DLD1 (cell line): ENCODE results near the gene NGF.

Source experiments
- in situ Hi-C: cut with HindIII; loops from 2 replicates; pipeline ENCODE4 v1.10.0; 2017; ENCODE audit warnings: low sequenced_read_pairs

Gene NGF

DNA sequence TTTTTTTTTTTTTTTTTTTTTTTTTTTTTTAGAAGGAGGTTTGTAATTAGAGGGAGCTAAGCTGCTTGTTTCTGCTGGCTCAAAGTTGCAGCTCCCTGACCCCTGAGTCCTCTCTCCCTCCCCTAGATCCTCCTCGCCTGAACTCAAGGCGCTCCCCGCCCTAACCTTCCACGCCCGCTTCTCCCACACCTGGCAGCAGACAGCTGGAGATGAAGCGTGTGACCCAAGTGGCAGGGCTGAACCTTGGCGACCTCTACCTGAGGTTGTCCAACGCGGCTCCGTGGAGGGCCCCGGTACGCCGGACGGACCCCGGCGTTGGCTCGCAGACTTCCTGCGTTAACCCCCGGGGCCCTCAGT lies 795 bp downstream of the NGF start:
- in situ Hi-C loops, result no loop called here

DNA sequence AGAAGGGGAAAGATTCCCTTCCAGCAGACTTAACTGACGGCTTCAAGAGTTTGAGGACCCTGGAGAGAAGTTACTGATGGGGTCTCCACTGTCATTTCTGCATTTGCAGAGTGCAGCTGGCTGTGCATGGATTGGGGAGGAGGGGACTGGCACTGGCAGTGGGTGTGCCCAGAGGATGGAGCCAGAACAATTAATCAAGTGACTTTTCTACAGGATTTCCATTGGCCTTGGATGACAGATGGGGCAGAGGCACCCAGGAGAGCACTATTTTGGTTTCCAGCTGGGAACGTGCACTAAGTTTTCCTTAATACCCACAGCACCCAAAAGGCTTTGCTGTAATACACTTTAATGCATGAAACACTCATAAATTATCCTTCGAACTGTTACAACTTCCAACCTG lies 1.3 kb downstream of the NGF start:
- in situ Hi-C loops, result no loop called here

DNA sequence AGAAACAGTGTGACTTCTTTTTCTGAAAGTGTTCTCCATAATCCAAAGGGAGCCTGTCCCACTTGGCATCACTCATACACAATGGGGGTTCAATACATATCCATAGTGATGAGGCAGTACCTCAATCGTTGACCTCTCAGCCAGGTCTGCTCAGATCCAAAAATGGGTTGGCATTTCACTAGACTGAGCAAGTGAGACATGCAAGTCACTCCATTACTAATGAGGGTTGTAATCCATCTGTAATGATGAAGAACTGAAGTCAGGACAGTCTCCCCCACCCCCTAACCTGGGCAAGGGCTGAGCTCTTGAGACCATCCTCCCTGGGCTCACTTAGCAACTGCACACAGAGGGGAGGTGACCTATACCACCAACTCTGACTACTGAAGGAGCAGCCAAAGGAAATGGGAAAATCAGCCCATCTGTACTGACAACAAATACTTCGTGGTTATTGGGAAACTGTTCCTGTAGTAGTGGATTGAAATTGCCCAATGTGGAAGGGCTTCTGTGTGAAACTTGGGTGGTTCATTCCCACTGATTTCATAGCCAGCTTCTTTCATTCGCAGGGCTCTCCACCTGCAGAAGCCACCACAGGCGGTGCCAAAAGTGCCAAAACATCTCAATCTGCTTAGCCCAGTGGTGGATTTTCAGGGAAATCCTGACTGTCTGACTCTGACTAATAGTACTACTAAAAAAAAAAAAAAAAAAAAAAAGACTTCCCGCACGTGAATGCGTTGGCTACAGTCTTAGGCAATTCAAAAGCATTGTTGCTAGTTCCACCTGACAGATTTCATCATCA lies 5.0 kb downstream of the NGF start:
- in situ Hi-C loops, result no loop called here

DNA sequence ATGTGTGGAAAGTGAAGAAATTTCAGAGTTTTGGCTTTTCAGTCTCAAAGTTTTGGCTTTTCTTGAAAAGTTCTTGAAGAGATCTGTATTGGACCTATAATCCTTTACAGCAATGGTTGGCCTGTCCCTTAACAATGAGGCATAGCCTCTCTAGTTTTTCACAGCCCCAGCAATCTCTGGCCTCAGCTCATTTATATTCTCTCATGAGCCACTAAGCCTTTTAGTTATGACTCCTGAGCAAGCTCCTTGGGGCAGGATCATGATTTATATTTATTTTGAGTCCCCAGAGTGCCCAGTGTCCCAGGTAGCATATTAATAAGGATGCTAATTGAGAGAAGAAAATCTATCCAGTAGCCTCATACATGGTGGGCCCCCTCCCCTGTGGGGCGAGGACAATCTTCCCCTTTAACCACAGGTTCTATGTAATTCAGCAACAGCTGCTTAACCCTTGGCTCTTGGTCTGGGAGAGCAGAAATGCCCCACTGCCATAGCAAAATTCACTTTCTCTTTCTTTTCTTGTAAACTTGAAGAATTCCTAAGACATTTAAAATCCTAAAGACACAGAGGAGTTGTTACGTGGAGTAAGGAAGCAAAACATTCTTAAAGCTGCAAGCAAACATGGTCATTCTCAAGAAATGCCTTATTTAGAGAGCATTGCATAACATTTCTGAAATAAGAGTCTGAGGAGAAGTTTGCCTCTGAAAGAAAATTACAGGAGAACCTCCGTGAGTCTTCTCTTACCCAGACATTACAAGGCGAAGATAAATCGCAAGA lies 6.3 kb downstream of the NGF start:
- in situ Hi-C loops, result no loop called here

DNA sequence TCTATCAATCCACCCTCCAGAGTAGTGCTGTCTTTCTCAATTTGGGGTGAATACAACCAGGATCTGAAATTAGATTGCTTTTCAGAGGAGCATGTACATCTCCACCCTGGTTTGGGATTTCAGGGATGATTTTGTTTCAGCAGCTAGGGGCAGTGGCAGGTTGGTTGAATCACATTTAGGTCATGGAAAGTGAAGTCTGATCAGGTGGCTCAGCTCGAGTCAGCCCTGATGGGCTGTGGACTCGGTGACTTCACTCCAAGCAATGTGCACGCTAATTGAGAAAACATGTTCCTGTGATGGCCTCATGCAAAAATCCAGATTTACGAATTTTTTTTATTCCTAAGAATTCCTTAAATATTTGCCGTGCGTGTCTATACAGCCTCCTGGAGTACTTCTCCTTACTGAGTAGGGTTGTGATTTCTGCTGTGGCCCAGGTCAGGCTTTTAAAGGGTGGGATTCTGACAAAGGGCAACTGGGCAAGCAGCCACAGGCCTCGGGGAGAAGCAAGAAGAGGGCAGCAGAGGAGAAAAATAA lies 7.5 kb downstream of the NGF start:
- in situ Hi-C loops, result no loop called here

DNA sequence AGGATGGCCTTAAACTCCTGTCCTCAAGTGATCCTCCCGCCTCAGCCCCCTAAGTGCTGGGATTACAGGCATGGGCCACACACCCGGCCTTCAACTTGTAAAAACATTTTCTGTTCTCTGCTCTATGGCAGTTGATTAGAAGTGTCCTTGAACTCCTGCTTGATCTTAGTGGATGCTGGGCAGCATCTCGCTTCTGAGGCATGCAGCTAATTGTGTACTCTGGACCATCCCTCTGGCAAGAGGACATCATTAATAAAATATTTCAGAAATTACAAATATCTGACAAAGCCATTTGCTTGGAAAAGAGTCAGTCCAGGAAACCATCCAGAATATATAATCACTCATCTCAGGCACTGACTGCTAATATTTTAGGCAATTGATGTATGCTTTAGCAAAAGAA lies 8.1 kb downstream of the NGF start:
- in situ Hi-C loops, result no loop called here

DNA sequence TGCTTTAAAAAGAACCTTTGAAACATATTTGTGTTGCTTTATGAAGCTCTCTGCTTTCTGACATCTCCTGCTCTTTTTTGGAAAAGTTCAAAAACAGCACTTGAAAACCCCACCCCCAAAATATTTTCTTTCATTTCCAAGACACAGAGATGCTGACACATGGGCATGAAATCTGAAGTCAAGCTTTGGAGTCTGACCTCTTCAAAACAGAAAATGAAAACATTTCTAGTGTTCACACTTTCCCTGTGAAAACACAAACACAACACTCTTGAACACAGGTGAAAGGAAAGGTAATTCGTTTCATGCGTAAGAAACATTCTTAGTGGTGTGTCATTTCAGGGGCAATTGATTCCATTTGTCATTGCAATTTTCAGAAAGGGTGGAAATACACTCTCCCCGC lies 10.8 kb downstream of the NGF start:
- in situ Hi-C loops, result no loop called here

DNA sequence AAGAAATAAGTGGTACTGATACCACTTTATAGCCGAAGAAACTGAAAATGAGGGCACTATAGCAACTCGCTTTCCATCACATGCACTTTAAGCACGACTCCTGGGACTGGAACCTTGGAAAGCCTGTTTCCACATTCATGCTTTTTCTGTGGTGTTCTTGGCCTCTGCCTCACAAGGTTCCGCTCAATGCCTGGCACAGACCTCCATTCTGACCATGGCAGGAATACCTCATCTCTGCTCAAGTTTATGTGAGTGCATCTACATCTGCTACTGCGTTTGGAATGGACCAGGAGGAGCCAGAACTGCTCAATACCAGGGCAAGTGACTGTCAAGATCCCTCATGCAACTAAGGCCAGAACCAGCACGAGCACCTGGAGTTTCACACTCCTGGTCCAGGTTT lies 11.6 kb downstream of the NGF start:
- in situ Hi-C loops, result no loop called here

DNA sequence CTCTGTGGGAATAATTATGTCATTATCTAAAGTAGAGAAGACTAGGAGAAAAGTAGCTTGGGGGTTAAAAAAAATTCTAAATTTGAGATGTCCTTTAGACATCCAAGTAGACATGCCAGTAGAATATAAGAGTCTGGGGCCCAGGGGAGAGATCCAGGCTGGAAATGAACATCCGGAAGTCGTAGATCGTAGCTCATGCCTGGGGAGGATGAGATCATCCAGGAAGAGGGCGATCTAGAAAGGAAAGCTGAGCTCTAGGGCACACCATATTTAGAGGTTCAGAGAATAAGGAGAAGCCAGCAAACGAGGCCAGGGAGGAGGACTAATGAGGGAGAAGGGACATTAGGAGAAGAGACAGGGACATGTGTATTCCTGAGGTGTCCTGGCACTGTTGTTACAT lies 12.2 kb downstream of the NGF start:
- in situ Hi-C loops, result no loop called here

DNA sequence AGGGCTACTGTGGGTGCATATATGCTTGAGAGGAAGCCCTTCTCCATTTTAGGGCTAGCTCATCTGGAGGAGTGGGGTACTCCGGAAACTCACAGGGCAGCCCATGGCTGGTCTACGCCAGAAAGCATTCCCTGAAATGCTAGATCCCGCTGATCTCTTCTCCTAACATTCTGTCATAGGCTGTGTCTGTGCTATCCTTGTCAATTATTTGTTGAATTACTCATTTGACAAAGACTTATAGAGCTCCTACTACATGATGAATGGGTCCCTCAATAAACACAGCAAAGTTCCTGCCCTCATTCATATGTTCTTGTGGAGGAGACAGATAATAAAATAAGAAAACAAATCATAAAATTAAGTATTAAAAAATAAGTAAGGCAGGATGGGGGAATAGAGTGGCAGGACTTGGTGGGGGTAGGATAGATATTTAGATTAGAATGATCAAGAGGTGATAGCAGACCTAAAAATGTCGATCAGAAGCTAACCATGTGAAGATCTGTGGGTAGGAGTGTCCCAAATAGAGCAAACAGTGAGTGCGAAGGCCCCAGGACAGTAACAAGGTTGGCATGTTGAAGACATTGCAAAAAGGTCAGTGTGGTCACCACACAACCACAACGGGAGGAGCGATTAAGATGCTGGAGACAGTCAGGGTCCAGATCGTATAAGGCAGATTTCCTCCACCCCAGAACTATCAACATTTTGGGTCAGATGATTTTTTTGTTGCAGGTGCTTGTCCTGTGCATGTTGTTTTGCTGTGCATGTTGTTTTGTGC lies 13.2 kb downstream of the NGF start:
- in situ Hi-C loops, result no loop called here

DNA sequence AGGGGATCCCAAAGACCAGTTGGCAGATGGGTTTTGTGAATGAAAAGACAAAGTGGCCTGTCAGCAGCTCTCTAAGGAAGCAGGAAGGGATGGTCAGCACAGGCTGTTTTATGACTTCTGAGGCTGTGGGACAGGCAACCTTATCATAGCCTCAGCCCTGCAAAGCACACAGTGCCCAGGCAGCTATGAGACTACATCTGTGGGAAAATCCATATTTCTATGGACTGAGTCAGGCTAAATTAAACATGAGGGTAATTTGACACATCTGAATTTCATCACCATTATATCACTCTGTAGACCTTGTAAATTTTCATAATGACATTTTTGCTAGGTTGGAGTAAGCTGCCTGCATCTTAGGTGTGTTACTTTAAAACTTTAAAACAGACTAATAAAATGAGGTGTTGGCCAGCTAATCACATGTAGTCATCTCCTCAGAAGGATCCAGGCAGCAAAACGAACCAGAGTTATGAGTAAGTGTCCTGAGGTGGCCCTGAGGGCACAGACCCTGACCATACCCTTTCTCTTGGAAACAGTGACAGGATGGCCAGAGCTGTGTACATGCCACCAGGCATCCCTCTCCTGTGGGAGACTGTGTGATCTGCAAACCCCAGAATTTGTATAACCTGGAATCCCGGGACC lies 14.6 kb downstream of the NGF start:
- in situ Hi-C loops, result no loop called here

DNA sequence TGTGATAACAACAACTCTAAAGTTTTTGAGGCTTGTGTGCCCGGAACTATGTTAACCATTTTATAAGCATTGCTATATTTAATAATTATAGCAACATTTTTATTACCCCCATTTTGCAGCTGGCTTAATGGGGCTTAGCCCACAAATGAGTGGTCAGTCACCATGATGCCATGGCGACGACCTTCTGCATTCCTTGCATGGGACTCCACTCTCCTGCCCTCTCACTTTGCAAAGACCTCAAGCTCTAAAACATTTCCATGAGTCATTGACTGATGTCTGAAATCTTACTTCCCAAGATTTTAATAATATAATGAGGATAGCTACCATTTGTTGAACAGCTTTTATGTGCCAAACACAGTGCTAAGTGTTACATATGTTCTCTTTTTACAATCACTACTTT lies 15.4 kb downstream of the NGF start:
- in situ Hi-C loops, result no loop called here

DNA sequence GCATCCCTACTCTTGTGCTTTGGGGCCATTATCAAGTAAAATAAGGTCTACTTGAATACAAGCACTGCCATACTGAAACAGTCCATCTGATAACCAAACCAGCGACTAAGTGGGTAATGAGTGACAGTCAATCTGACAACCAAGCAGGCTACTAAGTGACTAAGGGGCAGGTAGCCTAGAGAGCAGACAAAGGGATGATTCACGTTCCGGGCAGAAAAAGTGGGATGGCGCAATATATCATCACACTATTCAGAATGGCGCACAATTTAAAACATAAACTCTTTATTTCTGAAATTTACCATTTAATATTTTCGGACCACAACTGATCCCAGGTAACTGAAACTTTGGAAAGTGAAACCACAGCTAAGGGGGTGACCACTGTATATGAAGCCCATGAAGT lies 17.7 kb downstream of the NGF start:
- in situ Hi-C loops, result no loop called here

DNA sequence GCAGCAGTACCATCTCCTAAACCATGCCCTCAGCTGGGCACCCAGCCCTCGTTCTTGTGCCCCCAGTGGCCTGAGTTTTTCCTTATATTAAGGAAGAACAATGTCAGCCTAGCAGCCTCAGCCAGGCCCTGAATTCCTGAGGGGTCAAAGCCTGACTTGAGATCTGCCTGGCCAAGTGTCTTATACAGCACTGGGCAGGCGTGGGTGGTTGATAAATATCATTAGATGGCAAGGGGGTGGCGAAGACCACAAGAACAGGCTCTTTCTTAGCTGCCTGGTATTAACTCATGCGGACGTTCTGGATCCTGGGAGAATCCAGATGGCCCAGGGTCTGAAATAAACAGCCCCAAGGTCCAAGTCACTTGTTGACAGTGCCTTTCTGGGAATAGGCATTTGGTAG lies 18.3 kb downstream of the NGF start:
- in situ Hi-C loops, result no loop called here

DNA sequence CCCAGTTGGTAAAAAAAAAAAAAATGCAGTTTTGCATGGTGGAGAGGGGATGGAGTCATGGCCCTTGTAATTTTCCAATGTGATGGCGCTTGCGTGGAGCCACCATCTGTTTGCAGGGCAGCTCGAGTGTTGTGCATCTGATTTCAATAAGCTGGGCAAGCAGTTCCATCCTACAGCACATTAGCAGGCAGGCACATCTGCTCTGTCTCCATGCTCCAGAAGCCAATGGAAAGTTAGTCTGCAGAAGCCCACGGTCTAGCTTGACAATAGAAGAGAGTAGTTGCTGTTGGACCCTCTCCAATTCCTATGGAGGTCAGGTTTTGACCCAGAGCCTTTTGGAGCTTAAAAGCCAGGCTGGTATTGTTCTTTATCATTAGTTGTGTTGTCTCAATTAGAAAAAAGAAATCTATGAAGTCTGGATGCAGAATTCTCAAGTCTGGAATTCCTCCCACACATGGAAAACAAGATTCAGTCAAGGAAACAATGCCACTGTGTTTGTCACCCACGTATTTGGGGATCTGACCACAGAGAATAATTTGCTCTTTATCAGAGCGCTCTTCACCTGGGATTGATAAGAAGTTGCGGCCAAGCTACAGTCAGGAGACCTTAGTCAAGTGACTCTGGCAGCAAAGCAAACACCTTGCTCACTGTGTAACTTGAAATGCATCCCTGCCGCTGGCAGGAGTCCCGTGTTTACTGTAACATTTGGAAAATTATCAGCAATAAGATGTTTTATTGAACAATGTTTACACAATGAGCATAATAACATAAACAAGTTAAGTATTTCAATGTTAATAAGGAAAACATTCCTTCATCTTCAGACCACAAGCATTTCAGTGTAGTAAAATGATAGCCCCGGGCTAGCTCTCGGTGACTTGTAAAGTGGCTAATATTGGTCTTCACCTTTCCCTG lies 20.7 kb downstream of the NGF start:
- in situ Hi-C loops, result no loop called here

DNA sequence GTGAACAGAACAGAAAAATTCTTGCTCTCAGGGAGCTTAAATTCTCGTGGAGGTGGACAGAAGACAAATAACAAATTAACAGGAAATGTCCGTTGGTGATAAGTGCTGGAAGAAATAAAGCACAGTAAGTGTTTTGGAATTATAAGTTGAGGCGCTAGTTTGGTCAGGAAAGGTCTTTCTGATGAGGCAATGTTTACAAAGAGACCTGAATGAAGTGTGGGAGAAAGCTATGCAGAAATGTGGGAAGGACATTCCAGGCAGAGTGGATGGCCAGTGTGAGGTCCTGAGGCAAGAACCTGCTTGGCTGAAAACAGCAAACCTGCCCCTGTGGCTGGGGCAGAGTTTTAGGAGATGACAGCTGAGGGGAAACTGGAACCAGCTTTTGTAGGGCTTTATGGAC lies 23.3 kb downstream of the NGF start:
- in situ Hi-C loops, result no loop called here

DNA sequence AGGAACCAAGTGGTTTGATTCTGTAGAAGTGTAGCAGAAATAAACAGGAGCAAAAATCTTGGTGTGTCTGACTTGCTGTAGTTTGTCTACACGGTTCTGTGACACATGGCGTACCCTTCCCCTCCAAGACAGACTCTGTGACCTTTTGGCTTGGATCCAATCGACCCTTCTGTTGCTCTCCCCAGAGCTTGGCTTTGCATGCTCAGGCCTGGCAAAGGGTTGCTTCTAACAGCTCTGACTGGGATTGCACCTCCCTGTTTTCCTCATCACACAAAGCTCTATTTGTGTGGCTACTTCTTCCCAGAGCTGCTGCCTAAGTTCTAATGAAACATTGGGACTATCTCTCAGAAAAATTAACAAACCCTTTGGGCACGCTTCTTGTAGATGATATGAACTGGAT lies 24.0 kb downstream of the NGF start:
- in situ Hi-C loops, result no loop called here

DNA sequence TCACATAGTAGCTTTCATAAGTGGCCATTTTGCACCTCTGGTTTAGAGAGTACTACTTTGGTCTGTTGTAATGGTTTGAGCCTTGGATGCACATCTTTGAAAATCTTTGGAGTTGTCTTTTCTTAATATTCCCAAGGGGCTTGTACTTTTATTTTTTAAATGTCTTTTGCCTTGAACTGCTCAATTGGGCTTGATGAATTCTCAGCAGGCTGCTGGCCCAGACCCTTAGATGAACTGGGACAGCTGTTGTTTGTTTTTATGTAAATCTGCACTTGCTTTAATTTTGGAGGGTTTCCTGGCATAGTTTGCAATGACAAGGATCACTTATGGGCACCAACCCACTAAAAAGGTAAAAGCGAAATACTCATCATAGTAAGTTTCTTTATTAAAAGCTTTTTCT lies 24.9 kb downstream of the NGF start:
- in situ Hi-C loops, result no loop called here

DNA sequence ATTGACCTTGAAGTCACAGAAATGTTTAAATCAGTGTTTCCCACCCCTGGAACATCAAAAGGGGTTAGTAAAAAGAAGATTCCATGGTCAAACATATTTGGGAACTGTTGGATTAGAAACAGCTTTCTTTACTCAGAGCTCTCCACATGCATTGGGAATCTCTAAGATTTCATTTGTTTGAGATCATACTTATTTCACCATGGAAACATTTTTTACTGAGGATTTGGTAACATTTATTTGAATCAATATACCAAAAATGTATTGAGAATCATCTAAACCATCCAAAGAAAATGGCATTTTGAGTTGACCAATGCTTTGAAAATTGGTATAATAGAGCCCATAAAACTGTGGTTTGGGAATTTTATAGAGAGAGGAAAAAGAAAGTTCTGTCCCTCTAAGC lies 25.3 kb downstream of the NGF start:
- in situ Hi-C loops, result no loop called here

DNA sequence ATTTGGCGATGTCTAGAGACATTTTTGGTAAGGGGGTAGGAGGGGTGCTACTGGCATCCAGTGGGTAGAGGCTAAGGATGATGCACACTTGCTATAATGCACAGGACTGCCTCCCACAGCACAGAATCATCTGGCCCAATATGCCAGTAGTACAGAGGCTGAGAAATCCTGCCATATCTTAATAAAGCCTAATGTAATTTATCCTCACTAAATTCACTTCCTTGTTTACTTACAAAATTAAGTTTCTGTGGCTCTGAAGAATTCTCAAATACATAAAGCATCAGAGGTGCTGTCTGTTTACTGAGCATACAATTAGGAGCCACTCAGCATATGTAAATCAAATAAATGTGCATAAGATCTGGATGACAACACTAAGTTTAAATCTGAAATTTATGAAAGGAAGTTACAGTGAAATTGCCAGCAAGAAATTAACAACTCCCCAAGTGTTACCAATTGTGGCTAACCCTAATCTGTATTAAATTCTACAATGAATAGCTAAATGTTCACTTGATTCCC lies 26.5 kb downstream of the NGF start:
- in situ Hi-C loops, result no loop called here
